HCT116 (cell line): Measurements from ENCODE around the gene HINT2.

Experiments
- ATF3 ChIP-seq: IDR thresholded peaks from 2 replicates; pipeline ENCODE4 v1.6.1; 2012
- CBX3 ChIP-seq: IDR thresholded peaks from 2 replicates; pipeline ENCODE4 v1.6.1; 2012; ENCODE audit warnings: low read depth
- EGR1 ChIP-seq: IDR thresholded peaks from 2 replicates; pipeline ENCODE4 v1.6.1; 2012; ENCODE audit warnings: low read depth
- EZH2 ChIP-seq: fragments of 200-600 bp; sonication (generic); IDR thresholded peaks from 2 replicates; pipeline ENCODE4 v1.6.1; 2017; ENCODE audit warnings: antibody characterized with exemption, mixed run types
- EZH2phosphoT487 ChIP-seq: fragments of 200-600 bp; IDR thresholded peaks from 2 replicates; pipeline ENCODE4 v1.6.1; 2018; ENCODE audit warnings: antibody characterized with exemption, borderline replicate concordance
- POLR2A ChIP-seq: IDR thresholded peaks from 2 replicates; pipeline ENCODE4 v1.7.0; 2011; ENCODE audit warnings: borderline replicate concordance; ENCODE audit not compliant: insufficient read depth, insufficient read length; ENCODE audit errors: extremely low read depth
- POLR2AphosphoS5 ChIP-seq: IDR thresholded peaks from 2 replicates; pipeline ENCODE4 v1.6.1; 2011; ENCODE audit warnings: mild to moderate bottlenecking, low read depth, low read length, moderate library complexity
- RAD21 ChIP-seq: IDR thresholded peaks from 2 replicates; pipeline ENCODE4 v1.6.1; 2012; ENCODE audit warnings: low read depth, mild to moderate bottlenecking
- REST ChIP-seq: IDR thresholded peaks from 2 replicates; pipeline ENCODE4 v1.6.1; 2012; ENCODE audit warnings: low read depth
- TCF7L2 ChIP-seq: IDR thresholded peaks from 2 replicates; pipeline ENCODE4 v1.7.0; 2011; ENCODE audit warnings: borderline replicate concordance, inconsistent platforms; ENCODE audit not compliant: insufficient read depth, insufficient read length; ENCODE audit errors: extremely low read depth
- YY1 ChIP-seq: IDR thresholded peaks from 2 replicates; pipeline ENCODE4 v1.6.1; 2011; ENCODE audit warnings: low read length, low read depth, moderate library complexity, mild to moderate bottlenecking; ENCODE audit not compliant: insufficient replicate concordance; ENCODE audit errors: extremely low read depth
- TF ChIP-seq, protein P1 (sequence below), 3 experiments: fragments of 200-600 bp in 1 of 3; sonication (generic) in 1 of 3; IDR thresholded peaks in 2 of 3; conservative IDR thresholded peaks in 1 of 3; 2 replicates each; pipeline ENCODE4 v1.5.1; 2012 to 2017; ENCODE audit warnings: low read depth in 2 of 3, low read length in 2 of 3, antibody characterized with exemption in 1 of 3, borderline replicate concordance in 1 of 3, control low read depth in 1 of 3, mild to moderate bottlenecking in 1 of 3, mixed read lengths in 1 of 3, mixed run types in 1 of 3, moderate library complexity in 1 of 3; ENCODE audit not compliant: insufficient read depth in 1 of 3
- TF ChIP-seq, protein P2 (sequence below): IDR thresholded peaks from 2 replicates; pipeline ENCODE4 v1.6.1; 2012
- TF ChIP-seq, protein P3 (sequence below): IDR thresholded peaks from 2 replicates; pipeline ENCODE4 v1.6.1; 2011; ENCODE audit warnings: mild to moderate bottlenecking, low read length, moderate library complexity; ENCODE audit not compliant: insufficient replicate concordance; ENCODE audit errors: extremely low read depth

DNA sequence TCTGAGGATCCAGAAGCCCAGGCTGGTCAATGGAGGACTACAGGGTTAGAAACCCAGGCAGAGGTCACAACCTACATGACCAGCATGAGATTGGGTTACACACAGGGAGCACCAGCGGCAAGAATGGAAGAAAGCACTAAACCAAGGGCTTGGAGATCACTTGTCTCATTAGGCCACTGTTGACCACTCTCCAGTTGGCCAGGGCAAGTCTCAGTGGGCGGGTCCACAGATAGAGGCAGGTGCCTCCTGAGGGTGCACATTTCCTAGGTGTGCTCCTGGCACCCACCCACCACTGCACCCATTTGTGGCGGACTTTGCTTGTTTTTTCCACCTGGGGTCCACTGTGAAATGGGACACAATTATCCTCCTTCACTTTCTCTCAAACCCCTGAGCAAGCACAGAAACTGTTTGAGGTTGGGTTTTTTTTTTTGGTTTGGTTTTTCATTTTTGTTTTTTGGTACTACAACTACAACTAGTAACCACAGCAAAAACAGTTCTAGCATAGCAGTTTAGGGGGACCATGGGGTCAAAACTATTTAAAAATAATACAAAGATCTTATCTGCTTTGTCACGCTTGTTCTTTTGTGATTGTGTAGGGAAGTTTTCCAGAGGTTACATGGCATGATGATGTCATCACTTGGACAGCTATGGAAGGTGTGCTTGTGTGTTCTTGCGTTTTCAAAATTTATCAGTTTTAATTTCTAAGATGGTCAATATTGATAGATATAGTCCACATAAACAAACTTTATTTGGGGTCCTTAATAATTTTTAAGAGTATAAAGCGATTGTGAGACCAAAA is 17.3 kb downstream of the HINT2 start:
- TF ChIP-seq ATF3: no peak
- TF ChIP-seq, protein P1, sequence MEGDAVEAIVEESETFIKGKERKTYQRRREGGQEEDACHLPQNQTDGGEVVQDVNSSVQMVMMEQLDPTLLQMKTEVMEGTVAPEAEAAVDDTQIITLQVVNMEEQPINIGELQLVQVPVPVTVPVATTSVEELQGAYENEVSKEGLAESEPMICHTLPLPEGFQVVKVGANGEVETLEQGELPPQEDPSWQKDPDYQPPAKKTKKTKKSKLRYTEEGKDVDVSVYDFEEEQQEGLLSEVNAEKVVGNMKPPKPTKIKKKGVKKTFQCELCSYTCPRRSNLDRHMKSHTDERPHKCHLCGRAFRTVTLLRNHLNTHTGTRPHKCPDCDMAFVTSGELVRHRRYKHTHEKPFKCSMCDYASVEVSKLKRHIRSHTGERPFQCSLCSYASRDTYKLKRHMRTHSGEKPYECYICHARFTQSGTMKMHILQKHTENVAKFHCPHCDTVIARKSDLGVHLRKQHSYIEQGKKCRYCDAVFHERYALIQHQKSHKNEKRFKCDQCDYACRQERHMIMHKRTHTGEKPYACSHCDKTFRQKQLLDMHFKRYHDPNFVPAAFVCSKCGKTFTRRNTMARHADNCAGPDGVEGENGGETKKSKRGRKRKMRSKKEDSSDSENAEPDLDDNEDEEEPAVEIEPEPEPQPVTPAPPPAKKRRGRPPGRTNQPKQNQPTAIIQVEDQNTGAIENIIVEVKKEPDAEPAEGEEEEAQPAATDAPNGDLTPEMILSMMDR (IDR thresholded peaks at IDR 0.05 in 2 of 3, conservative IDR thresholded peaks at IDR 0.05 in 1 of 3; ENCODE audit: borderline replicate concordance in 1 of 3, insufficient read depth in 1 of 3, low read depth in 2 of 3, low read length in 2 of 3): no peak
- TF ChIP-seq POLR2A: no peak
- no peak for TF ChIP-seq EZH2phosphoT487
- no peak for TF ChIP-seq YY1
- TF ChIP-seq CBX3: no peak
- TF ChIP-seq, protein P2, sequence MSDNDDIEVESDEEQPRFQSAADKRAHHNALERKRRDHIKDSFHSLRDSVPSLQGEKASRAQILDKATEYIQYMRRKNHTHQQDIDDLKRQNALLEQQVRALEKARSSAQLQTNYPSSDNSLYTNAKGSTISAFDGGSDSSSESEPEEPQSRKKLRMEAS: no peak
- no peak for TF ChIP-seq RAD21
- TF ChIP-seq EZH2: no peak
- TF ChIP-seq TCF7L2: no peak
- no peak for TF ChIP-seq POLR2AphosphoS5
- no peak for TF ChIP-seq REST
- TF ChIP-seq, protein P3, sequence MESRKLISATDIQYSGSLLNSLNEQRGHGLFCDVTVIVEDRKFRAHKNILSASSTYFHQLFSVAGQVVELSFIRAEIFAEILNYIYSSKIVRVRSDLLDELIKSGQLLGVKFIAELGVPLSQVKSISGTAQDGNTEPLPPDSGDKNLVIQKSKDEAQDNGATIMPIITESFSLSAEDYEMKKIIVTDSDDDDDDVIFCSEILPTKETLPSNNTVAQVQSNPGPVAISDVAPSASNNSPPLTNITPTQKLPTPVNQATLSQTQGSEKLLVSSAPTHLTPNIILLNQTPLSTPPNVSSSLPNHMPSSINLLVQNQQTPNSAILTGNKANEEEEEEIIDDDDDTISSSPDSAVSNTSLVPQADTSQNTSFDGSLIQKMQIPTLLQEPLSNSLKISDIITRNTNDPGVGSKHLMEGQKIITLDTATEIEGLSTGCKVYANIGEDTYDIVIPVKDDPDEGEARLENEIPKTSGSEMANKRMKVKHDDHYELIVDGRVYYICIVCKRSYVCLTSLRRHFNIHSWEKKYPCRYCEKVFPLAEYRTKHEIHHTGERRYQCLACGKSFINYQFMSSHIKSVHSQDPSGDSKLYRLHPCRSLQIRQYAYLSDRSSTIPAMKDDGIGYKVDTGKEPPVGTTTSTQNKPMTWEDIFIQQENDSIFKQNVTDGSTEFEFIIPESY: no peak
- TF ChIP-seq EGR1: no peak
